SK-N-SH treated with all-trans-retinoic acid at 6 μM for 48 hours (cell line): ENCODE data around the gene DPP10.

Experiments
- ATAC-seq: fragments of 200-7000 bp; cut with Tn5 transposase; 3 replicates; pipeline ENCODE4 v1.9.1; 2020; ENCODE audit warnings: mild to moderate bottlenecking, moderate library complexity
- ARNTL ChIP-seq: fragments of 450-650 bp; formaldehyde crosslinking; IDR thresholded peaks from 2 replicates; pipeline ENCODE4 v1.5.0; 2020; ENCODE audit warnings: low read depth, mild to moderate bottlenecking, moderate library complexity, borderline replicate concordance
- BACH2 ChIP-seq: fragments of 250-450 bp; sonication (Bioruptor Pico); IDR thresholded peaks from 2 replicates; pipeline ENCODE4 v1.9.0; 2021; ENCODE audit warnings: mild to moderate bottlenecking, borderline replicate concordance
- CSDC2 ChIP-seq: fragments of 250-450 bp; sonication (Bioruptor Pico); IDR thresholded peaks from 2 replicates; pipeline ENCODE4 v1.5.0; 2020; ENCODE audit warnings: mild to moderate bottlenecking, moderate library complexity
- ESRRG ChIP-seq: fragments of 250-450 bp; sonication (Bioruptor Pico); IDR thresholded peaks from 2 replicates; pipeline ENCODE4 v1.6.1; 2021; ENCODE audit warnings: mild to moderate bottlenecking
- ISL1 ChIP-seq: fragments of 250-450 bp; sonication (Bioruptor Pico); IDR thresholded peaks from 2 replicates; pipeline ENCODE4 v2.1.2; 2022; ENCODE audit warnings: mild to moderate bottlenecking, moderate library complexity
- OSR1 ChIP-seq: fragments of 250-450 bp; sonication (Bioruptor Pico); IDR thresholded peaks from 2 replicates; pipeline ENCODE4 v1.8.0; 2022; ENCODE audit warnings: moderate library complexity, mild to moderate bottlenecking, inconsistent platforms
- PPARA ChIP-seq: fragments of 250-450 bp; sonication (Bioruptor Pico); IDR thresholded peaks from 2 replicates; pipeline ENCODE4 v1.5.0; 2020; ENCODE audit warnings: mild to moderate bottlenecking, borderline replicate concordance
- RARB ChIP-seq: fragments of 250-450 bp; sonication (Bioruptor Pico); IDR thresholded peaks from 2 replicates; pipeline ENCODE4 v1.8.0; 2021; ENCODE audit warnings: mild to moderate bottlenecking, moderate library complexity
- SNAI2 ChIP-seq: fragments of 250-450 bp; sonication (Bioruptor Pico); IDR thresholded peaks from 2 replicates; pipeline ENCODE4 v1.5.0; 2020; ENCODE audit warnings: mild to moderate bottlenecking, moderate library complexity
- TCF4 ChIP-seq: fragments of 250-450 bp; sonication (Bioruptor Pico); IDR thresholded peaks from 2 replicates; pipeline ENCODE4 v1.8.0; 2021; ENCODE audit warnings: mild to moderate bottlenecking, moderate library complexity, borderline replicate concordance
- TOX ChIP-seq: fragments of 250-450 bp; sonication (Bioruptor Pico); IDR thresholded peaks from 2 replicates; pipeline ENCODE4 v1.8.0; 2021; ENCODE audit warnings: mild to moderate bottlenecking, moderate library complexity, borderline replicate concordance
- ZC3H10 ChIP-seq: fragments of 250-450 bp; sonication (Bioruptor Pico); IDR thresholded peaks from 2 replicates; pipeline ENCODE4 v1.5.1; 2021; ENCODE audit warnings: mild to moderate bottlenecking, moderate library complexity
- ZFP30 ChIP-seq: fragments of 450-650 bp; formaldehyde crosslinking; IDR thresholded peaks from 2 replicates; pipeline ENCODE4 v1.5.0; 2022; ENCODE audit warnings: mild to moderate bottlenecking, moderate library complexity
- ZNF565 ChIP-seq: fragments of 450-650 bp; formaldehyde crosslinking; conservative IDR thresholded peaks from 2 replicates; pipeline ENCODE4 v1.5.0; 2020; ENCODE audit warnings: low read depth, mild to moderate bottlenecking, moderate library complexity
- ZNF70 ChIP-seq: fragments of 450-650 bp; formaldehyde crosslinking; IDR thresholded peaks from 2 replicates; pipeline ENCODE4 v1.5.0; 2020; ENCODE audit warnings: mild to moderate bottlenecking, moderate library complexity
- ZNF8 ChIP-seq: fragments of 450-650 bp; formaldehyde crosslinking; IDR thresholded peaks from 2 replicates; pipeline ENCODE4 v1.5.0; 2020; ENCODE audit warnings: mild to moderate bottlenecking, moderate library complexity
- TF ChIP-seq, protein P1 (sequence below): fragments of 250-450 bp; sonication (Bioruptor Pico); IDR thresholded peaks from 2 replicates; pipeline ENCODE4 v1.8.0; 2020; ENCODE audit warnings: mild to moderate bottlenecking, moderate library complexity, borderline replicate concordance
- TF ChIP-seq, protein P2 (sequence below): fragments of 250-450 bp; sonication (Bioruptor Pico); IDR thresholded peaks from 2 replicates; pipeline ENCODE4 v1.8.0; 2021; ENCODE audit warnings: low read depth, mild to moderate bottlenecking, moderate library complexity, borderline replicate concordance
- TF ChIP-seq, protein P3 (sequence below): fragments of 250-450 bp; sonication (Bioruptor Pico); IDR thresholded peaks from 2 replicates; pipeline ENCODE4 v1.5.1; 2020; ENCODE audit warnings: low read depth, mild to moderate bottlenecking, moderate library complexity
- TF ChIP-seq, protein P4 (sequence below): fragments of 250-450 bp; sonication (Bioruptor Pico); IDR thresholded peaks from 2 replicates; pipeline ENCODE4 v1.5.0; 2020; ENCODE audit warnings: mild to moderate bottlenecking, moderate library complexity

Gene DPP10

DNA sequence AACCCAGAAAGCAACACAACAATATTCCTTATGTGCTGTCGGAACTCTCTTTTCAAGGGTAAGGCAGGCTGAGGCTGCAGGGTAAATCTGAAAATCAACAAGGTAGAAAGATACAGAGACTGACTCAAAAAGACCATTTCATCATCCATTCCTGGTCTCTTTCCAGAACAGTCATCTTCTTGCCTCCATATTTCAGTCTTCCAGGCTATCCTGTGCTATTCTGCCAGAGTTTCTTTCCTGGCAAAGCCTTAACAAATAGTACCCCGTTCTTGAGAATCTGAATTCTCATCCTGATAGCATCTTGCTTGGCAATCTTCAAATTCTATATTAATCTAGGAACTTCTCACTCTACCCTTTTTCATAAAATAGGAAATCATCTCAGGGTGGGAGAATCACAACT, 15.5 kb downstream of the DPP10 start:
- TF ChIP-seq ZC3H10 (CRISPR knock-in tag), result no peak
- no peak for TF ChIP-seq TCF4
- TF ChIP-seq, protein P1, sequence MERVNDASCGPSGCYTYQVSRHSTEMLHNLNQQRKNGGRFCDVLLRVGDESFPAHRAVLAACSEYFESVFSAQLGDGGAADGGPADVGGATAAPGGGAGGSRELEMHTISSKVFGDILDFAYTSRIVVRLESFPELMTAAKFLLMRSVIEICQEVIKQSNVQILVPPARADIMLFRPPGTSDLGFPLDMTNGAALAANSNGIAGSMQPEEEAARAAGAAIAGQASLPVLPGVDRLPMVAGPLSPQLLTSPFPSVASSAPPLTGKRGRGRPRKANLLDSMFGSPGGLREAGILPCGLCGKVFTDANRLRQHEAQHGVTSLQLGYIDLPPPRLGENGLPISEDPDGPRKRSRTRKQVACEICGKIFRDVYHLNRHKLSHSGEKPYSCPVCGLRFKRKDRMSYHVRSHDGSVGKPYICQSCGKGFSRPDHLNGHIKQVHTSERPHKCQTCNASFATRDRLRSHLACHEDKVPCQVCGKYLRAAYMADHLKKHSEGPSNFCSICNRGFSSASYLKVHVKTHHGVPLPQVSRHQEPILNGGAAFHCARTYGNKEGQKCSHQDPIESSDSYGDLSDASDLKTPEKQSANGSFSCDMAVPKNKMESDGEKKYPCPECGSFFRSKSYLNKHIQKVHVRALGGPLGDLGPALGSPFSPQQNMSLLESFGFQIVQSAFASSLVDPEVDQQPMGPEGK, result no peak
- no peak for TF ChIP-seq OSR1 (CRISPR knock-in tag)
- no peak for TF ChIP-seq ZNF8 (CRISPR knock-in tag)
- TF ChIP-seq PPARA (CRISPR knock-in tag), result no peak
- no peak for TF ChIP-seq TOX (CRISPR knock-in tag)
- TF ChIP-seq, protein P2, sequence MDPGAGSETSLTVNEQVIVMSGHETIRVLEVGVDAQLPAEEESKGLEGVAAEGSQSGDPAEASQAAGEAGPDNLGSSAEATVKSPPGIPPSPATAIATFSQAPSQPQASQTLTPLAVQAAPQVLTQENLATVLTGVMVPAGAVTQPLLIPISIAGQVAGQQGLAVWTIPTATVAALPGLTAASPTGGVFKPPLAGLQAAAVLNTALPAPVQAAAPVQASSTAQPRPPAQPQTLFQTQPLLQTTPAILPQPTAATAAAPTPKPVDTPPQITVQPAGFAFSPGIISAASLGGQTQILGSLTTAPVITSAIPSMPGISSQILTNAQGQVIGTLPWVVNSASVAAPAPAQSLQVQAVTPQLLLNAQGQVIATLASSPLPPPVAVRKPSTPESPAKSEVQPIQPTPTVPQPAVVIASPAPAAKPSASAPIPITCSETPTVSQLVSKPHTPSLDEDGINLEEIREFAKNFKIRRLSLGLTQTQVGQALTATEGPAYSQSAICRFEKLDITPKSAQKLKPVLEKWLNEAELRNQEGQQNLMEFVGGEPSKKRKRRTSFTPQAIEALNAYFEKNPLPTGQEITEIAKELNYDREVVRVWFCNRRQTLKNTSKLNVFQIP (CRISPR knock-in tag), result no peak
- no peak for TF ChIP-seq ZNF565 (CRISPR knock-in tag)
- no peak for TF ChIP-seq CSDC2 (CRISPR knock-in tag)
- no peak for TF ChIP-seq SNAI2 (CRISPR knock-in tag)
- no peak for TF ChIP-seq RARB
- TF ChIP-seq, protein P3, sequence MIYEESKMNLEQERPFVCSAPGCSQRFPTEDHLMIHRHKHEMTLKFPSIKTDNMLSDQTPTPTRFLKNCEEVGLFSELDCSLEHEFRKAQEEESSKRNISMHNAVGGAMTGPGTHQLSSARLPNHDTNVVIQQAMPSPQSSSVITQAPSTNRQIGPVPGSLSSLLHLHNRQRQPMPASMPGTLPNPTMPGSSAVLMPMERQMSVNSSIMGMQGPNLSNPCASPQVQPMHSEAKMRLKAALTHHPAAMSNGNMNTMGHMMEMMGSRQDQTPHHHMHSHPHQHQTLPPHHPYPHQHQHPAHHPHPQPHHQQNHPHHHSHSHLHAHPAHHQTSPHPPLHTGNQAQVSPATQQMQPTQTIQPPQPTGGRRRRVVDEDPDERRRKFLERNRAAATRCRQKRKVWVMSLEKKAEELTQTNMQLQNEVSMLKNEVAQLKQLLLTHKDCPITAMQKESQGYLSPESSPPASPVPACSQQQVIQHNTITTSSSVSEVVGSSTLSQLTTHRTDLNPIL, result no peak
- TF ChIP-seq, protein P4, sequence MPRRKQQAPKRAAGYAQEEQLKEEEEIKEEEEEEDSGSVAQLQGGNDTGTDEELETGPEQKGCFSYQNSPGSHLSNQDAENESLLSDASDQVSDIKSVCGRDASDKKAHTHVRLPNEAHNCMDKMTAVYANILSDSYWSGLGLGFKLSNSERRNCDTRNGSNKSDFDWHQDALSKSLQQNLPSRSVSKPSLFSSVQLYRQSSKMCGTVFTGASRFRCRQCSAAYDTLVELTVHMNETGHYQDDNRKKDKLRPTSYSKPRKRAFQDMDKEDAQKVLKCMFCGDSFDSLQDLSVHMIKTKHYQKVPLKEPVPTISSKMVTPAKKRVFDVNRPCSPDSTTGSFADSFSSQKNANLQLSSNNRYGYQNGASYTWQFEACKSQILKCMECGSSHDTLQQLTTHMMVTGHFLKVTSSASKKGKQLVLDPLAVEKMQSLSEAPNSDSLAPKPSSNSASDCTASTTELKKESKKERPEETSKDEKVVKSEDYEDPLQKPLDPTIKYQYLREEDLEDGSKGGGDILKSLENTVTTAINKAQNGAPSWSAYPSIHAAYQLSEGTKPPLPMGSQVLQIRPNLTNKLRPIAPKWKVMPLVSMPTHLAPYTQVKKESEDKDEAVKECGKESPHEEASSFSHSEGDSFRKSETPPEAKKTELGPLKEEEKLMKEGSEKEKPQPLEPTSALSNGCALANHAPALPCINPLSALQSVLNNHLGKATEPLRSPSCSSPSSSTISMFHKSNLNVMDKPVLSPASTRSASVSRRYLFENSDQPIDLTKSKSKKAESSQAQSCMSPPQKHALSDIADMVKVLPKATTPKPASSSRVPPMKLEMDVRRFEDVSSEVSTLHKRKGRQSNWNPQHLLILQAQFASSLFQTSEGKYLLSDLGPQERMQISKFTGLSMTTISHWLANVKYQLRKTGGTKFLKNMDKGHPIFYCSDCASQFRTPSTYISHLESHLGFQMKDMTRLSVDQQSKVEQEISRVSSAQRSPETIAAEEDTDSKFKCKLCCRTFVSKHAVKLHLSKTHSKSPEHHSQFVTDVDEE (CRISPR knock-in tag), result no peak
- no peak for TF ChIP-seq ISL1 (CRISPR knock-in tag)
- no peak for TF ChIP-seq ARNTL
- TF ChIP-seq BACH2 (CRISPR knock-in tag), result no peak
- ATAC-seq, result no peak

DNA sequence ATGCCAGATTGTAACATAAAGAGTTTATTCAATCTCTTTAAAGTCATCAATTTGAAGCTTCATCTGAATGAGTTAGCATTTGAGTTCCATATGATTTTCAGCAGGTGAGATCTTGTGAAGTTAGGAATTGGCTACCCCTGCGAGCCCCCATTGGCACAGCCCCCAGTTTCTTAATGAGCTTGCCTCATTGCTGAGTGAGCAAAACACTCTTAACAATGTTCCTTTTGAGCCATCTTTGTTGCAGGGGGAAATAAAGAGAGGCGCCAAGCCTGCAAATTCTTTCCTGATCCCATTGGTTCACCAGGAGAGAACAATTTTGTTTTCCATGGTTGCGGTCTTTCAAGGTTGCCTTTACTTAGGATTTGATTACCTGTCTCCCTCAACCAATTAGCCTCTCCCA, 18.7 kb downstream of the DPP10 start:
- ATAC-seq, result no peak

More for the DNA sequence above, 18.7 kb downstream of the DPP10 start:
- TF ChIP-seq ARNTL (no peak), ZNF565 (CRISPR knock-in tag) (no peak), ESRRG (no peak), ZNF70 (no peak), OSR1 (CRISPR knock-in tag) (no peak), ZFP30 (no peak), ISL1 (CRISPR knock-in tag) (no peak)
- TF ChIP-seq, protein P1, result no peak
- TF ChIP-seq, protein P2 (CRISPR knock-in tag), result no peak
